HL-60 (cell line): Measurements from ENCODE around the gene NUTM2G.
"Not testable (repeated sequence)": the region's sequence is repeated elsewhere in the genome, so short reads cannot be mapped to it uniquely, and the experiment has no call there.

ENCODE experiments used
- CTCF ChIP-seq: IDR thresholded peaks from one replicate; pipeline ENCODE4 v1.5.1; 2011; ENCODE audit warnings: low read length, control low read depth, inconsistent platforms; ENCODE audit not compliant: insufficient read depth
- GABPA ChIP-seq: IDR thresholded peaks from 2 replicates; pipeline ENCODE4 v1.6.1; 2012; ENCODE audit warnings: low read depth
- POLR2AphosphoS5 ChIP-seq: IDR thresholded peaks from 2 replicates; pipeline ENCODE4 v1.6.1; 2012; ENCODE audit warnings: low read depth
- REST ChIP-seq: IDR thresholded peaks from 2 replicates; pipeline ENCODE4 v1.6.1; 2012; ENCODE audit warnings: low read depth; ENCODE audit not compliant: insufficient replicate concordance
- SPI1 ChIP-seq: IDR thresholded peaks from 2 replicates; pipeline ENCODE4 v1.6.1; 2012; ENCODE audit warnings: low read depth, mild to moderate bottlenecking, borderline replicate concordance

GRCh38 chr9:96915539-96915938, 13.1 kb upstream of the NUTM2G start:
- not testable (repeated sequence) for TF ChIP-seq POLR2AphosphoS5, CTCF, REST, SPI1, GABPA
